ENCODE data around the gene ADGRD2.

ADGRD2 gene

GRCh38 chr9:124498040-124498439 is 47.8 kb downstream of the ADGRD2 start:
- DNase-seq (ENCODE audit: low read depth): no peak

- DNase-seq (ENCODE audit: low read depth): no peak
Observed at GRCh38 chr9:124498499-124499146, 48.4 kb downstream of the ADGRD2 start.

GRCh38 chr9:124499216-124499615 is 49.0 kb downstream of the ADGRD2 start:
- DNase-seq (ENCODE audit: low read depth): no peak

- DNase-seq (ENCODE audit: low read depth): no peak
Observed at GRCh38 chr9:124500028-124500795, 50.0 kb downstream of the ADGRD2 start.

- no peak for DNase-seq (ENCODE audit: low read depth)
Observed at GRCh38 chr9:124500796-124501611, 50.8 kb downstream of the ADGRD2 start.

- no peak for DNase-seq (ENCODE audit: low read depth)
Observed at GRCh38 chr9:124501771-124502320, 51.6 kb downstream of the ADGRD2 start.

GRCh38 chr9:124502711-124503702 is 52.8 kb downstream of the ADGRD2 start:
- DNase-seq (ENCODE audit: low read depth): no peak

- no peak for DNase-seq (ENCODE audit: low read depth)
Observed at GRCh38 chr9:124503713-124504529, 53.7 kb downstream of the ADGRD2 start.

GRCh38 chr9:124504530-124505005 is 54.3 kb downstream of the ADGRD2 start:
- DNase-seq (ENCODE audit: low read depth): no peak

GRCh38 chr9:124505006-124505900 is 55.0 kb downstream of the ADGRD2 start:
- DNase-seq (ENCODE audit: low read depth): no peak

GRCh38 chr9:124505901-124506346 is 55.7 kb downstream of the ADGRD2 start:
- DNase-seq (ENCODE audit: low read depth): no peak

- DNase-seq (ENCODE audit: low read depth): no peak
Observed at GRCh38 chr9:124506433-124506832, 56.2 kb downstream of the ADGRD2 start.

GRCh38 chr9:124506931-124507879 is 57.0 kb downstream of the ADGRD2 start, which contains the start of gene NR5A1:
NR5A1 (minus strand) TSS chr9:124507399; CDS start chr9:124503395, 4,004 bp downstream.
- DNase-seq (ENCODE audit: low read depth): no peak

GRCh38 chr9:124507880-124508423 is 57.7 kb downstream of the ADGRD2 start:
- no peak for DNase-seq (ENCODE audit: low read depth)

- no peak for DNase-seq (ENCODE audit: low read depth)
Observed at GRCh38 chr9:124510650-124511425, 60.6 kb downstream of the ADGRD2 start.

GRCh38 chr9:124511426-124511840 is 61.2 kb downstream of the ADGRD2 start:
- DNase-seq (ENCODE audit: low read depth): no peak

Data from stimulated activated CD8-positive, alpha-beta memory T cell treated with anti-CD3 and anti-CD28 coated beads, Interleukin-4, amount 100 ng/mL, for 24 hours (primary cell).